GM21786 (cell line): ENCODE measurements around the gene KRT33A.

Experiments
- ATAC-seq: cut with Tn5 transposase; IDR thresholded peaks from one replicate; pipeline ENCODE4 v1.9.1; 2021; ENCODE audit not compliant: unreplicated experiment

Gene KRT33A

GRCh38 chr17:41331606-41332005 is 19.0 kb downstream of the KRT33A start:
- ATAC-seq: no peak

- ATAC-seq: no peak
These were observed 21.2 kb downstream of the KRT33A start for GRCh38 chr17:41329279-41329948.

GRCh38 chr17:41328207-41328606 is 22.4 kb downstream of the KRT33A start:
- no peak for ATAC-seq

- ATAC-seq: no peak
These were observed 23.1 kb downstream of the KRT33A start for GRCh38 chr17:41327411-41328120.

- ATAC-seq: no peak
These were observed 24.2 kb downstream of the KRT33A start for GRCh38 chr17:41326173-41327145.

- ATAC-seq: no peak
These were observed 25.0 kb downstream of the KRT33A start for GRCh38 chr17:41325611-41326010.

- ATAC-seq: no peak
These were observed 25.5 kb downstream of the KRT33A start for GRCh38 chr17:41325126-41325525.

- ATAC-seq: no peak
These were observed 26.2 kb downstream of the KRT33A start for GRCh38 chr17:41324180-41325075.

GRCh38 chr17:41322903-41323895 is 27.4 kb downstream of the KRT33A start:
- no peak for ATAC-seq

GRCh38 chr17:41322094-41322902 is 28.3 kb downstream of the KRT33A start:
- ATAC-seq: no peak

- no peak for ATAC-seq
These were observed 32.4 kb downstream of the KRT33A start for GRCh38 chr17:41318231-41318630.

- ATAC-seq: no peak
These were observed 34.7 kb downstream of the KRT33A start for GRCh38 chr17:41315814-41316445.

- ATAC-seq: no peak
These were observed 35.3 kb downstream of the KRT33A start, which contains the start of gene KRTAP17-1 for GRCh38 chr17:41315204-41315794. Gene KRTAP17-1, minus strand, starts transcription at chr17:41315710. Its CDS starts 60 bp downstream, at chr17:41315650.

GRCh38 chr17:41311111-41311510 is 39.5 kb downstream of the KRT33A start:
- no peak for ATAC-seq

GRCh38 chr17:41308918-41309359 is 41.7 kb downstream of the KRT33A start, which contains the start of gene KRTAP16-1:
Gene KRTAP16-1, minus strand, starts transcription at chr17:41309309. Its CDS starts 56 bp downstream, at chr17:41309253.
- no peak for ATAC-seq

- no peak for ATAC-seq
These were observed 42.2 kb downstream of the KRT33A start for GRCh38 chr17:41308251-41308917.

- no peak for ATAC-seq
These were observed 43.0 kb downstream of the KRT33A start for GRCh38 chr17:41307647-41308046.
